ENCODE measurements around the gene KRT79.
"Not testable (repeated sequence)": the region's sequence is repeated elsewhere in the genome, so short reads cannot be mapped to it uniquely, and the experiment has no call there.

KRT79 gene

GRCh38 chr12:52833922-52834726, at the start of gene KRT79:
Gene KRT79, minus strand, starts transcription at chr12:52834311. Its CDS starts 51 bp downstream, at chr12:52834260.
- DNase-seq, result no peak

GRCh38 chr12:52880499-52880898, 46.4 kb upstream of the KRT79 start:
- not testable (repeated sequence) for DNase-seq

GRCh38 chr12:52879394-52880351, 45.6 kb upstream of the KRT79 start:
- peak; percentile 55 for DNase-seq

GRCh38 chr12:52878507-52879393, 44.6 kb upstream of the KRT79 start:
- DNase-seq, result no peak

- DNase-seq, result no peak
Observed at GRCh38 chr12:52877242-52877641, 43.1 kb upstream of the KRT79 start.

- DNase-seq, result no peak
Observed at GRCh38 chr12:52876372-52876771, 42.3 kb upstream of the KRT79 start.

GRCh38 chr12:52874573-52875435, 40.7 kb upstream of the KRT79 start:
- no peak for DNase-seq

GRCh38 chr12:52873832-52874572, 39.9 kb upstream of the KRT79 start:
- peak; percentile 55 for DNase-seq

- DNase-seq, result no peak
Observed at GRCh38 chr12:52873513-52873831, 39.4 kb upstream of the KRT79 start.

GRCh38 chr12:52872644-52873389, 38.7 kb upstream of the KRT79 start:
- no peak for DNase-seq

GRCh38 chr12:52871291-52872039, 37.4 kb upstream of the KRT79 start:
- peak; percentile 55 for DNase-seq

- DNase-seq, result peak; percentile 52
Observed at GRCh38 chr12:52870361-52871290, 36.5 kb upstream of the KRT79 start.

- peak; percentile 9 for DNase-seq
Observed at GRCh38 chr12:52867642-52868041, 33.5 kb upstream of the KRT79 start.

- no peak for DNase-seq
Observed at GRCh38 chr12:52867152-52867551, 33.0 kb upstream of the KRT79 start.

- DNase-seq, result peak; percentile 11
Observed at GRCh38 chr12:52865090-52865944, 31.2 kb upstream of the KRT79 start.

- DNase-seq, result no peak
Observed at GRCh38 chr12:52862023-52862422, 27.9 kb upstream of the KRT79 start.

GRCh38 chr12:52861511-52861910, 27.4 kb upstream of the KRT79 start:
- no peak for DNase-seq
